H1 (cell line): Measurements from ENCODE around the gene PRPF4.

Source experiments
- BCL11A ChIP-seq, 2 experiments: IDR thresholded peaks; one replicate each; pipeline ENCODE4 v1.6.1; 2011; ENCODE audit warnings: low read depth in 2 of 2, low read length in 2 of 2, mild to moderate bottlenecking in 2 of 2
- EZH2 ChIP-seq: fragments of 200-600 bp; sonication (generic); IDR thresholded peaks from 2 replicates; pipeline ENCODE4 v1.7.1; 2012; ENCODE audit warnings: low read depth, mild to moderate bottlenecking, moderate library complexity, low read length, inconsistent platforms; ENCODE audit not compliant: severe bottlenecking
- POLR2A ChIP-seq, 2 experiments: IDR thresholded peaks; 1 replicate in 1 of 2; 2 replicates in 1 of 2; pipeline ENCODE4 v1.6.1; 2011; ENCODE audit warnings: low read depth in 2 of 2, low read length in 2 of 2, mild to moderate bottlenecking in 2 of 2; ENCODE audit errors: control extremely low read depth in 1 of 2
- POLR2AphosphoS5 ChIP-seq: IDR thresholded peaks from 2 replicates; pipeline ENCODE4 v1.6.1; 2011; ENCODE audit warnings: low read depth, low read length
- POU5F1 ChIP-seq: IDR thresholded peaks from 2 replicates; pipeline ENCODE4 v1.6.1; 2011; ENCODE audit warnings: low read depth, mild to moderate bottlenecking, low read length, moderate library complexity
- TF ChIP-seq, protein P1 (sequence below), 3 experiments: IDR thresholded peaks; 1 replicate in 2 of 3; 2 replicates in 1 of 3; pipeline versions ENCODE4 v1.5.1 to v1.6.1; 2011; ENCODE audit warnings: low read length in 3 of 3, mild to moderate bottlenecking in 3 of 3, inconsistent platforms in 2 of 3, low read depth in 1 of 3, moderate library complexity in 1 of 3; ENCODE audit not compliant: insufficient read depth in 1 of 3; ENCODE audit errors: control extremely low read depth in 1 of 3
- TF ChIP-seq, protein P2 (sequence below): IDR thresholded peaks from 2 replicates; pipeline ENCODE4 v1.6.1; 2011; ENCODE audit warnings: low read depth, mild to moderate bottlenecking, low read length; ENCODE audit not compliant: insufficient read depth

GRCh38 chr9:113340011-113340699, 64.7 kb downstream of the PRPF4 start, which contains the start of gene WDR31:
- peak; percentile 56 to 72 for TF ChIP-seq POLR2A (IDR thresholded peaks at IDR 0.05; ENCODE audit: control extremely low read depth in 1 of 2, low read depth in 2 of 2, low read length in 2 of 2)
- peak; percentile 25 for TF ChIP-seq EZH2
- TF ChIP-seq, protein P1, sequence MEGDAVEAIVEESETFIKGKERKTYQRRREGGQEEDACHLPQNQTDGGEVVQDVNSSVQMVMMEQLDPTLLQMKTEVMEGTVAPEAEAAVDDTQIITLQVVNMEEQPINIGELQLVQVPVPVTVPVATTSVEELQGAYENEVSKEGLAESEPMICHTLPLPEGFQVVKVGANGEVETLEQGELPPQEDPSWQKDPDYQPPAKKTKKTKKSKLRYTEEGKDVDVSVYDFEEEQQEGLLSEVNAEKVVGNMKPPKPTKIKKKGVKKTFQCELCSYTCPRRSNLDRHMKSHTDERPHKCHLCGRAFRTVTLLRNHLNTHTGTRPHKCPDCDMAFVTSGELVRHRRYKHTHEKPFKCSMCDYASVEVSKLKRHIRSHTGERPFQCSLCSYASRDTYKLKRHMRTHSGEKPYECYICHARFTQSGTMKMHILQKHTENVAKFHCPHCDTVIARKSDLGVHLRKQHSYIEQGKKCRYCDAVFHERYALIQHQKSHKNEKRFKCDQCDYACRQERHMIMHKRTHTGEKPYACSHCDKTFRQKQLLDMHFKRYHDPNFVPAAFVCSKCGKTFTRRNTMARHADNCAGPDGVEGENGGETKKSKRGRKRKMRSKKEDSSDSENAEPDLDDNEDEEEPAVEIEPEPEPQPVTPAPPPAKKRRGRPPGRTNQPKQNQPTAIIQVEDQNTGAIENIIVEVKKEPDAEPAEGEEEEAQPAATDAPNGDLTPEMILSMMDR (IDR thresholded peaks at IDR 0.05; ENCODE audit: control extremely low read depth in 1 of 3, insufficient read depth in 1 of 3, low read depth in 1 of 3, low read length in 3 of 3), result no peak
- TF ChIP-seq, protein P2, sequence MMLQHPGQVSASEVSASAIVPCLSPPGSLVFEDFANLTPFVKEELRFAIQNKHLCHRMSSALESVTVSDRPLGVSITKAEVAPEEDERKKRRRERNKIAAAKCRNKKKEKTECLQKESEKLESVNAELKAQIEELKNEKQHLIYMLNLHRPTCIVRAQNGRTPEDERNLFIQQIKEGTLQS, result no peak
- TF ChIP-seq POU5F1, result no peak
- TF ChIP-seq POLR2AphosphoS5, result no peak
- TF ChIP-seq BCL11A (IDR thresholded peaks at IDR 0.05; ENCODE audit: low read depth in 2 of 2, low read length in 2 of 2), result no peak
